H1 (cell line): ENCODE measurements around the gene MFAP4.

Experiments used
- BCL11A ChIP-seq, 2 experiments: IDR thresholded peaks; one replicate each; pipeline ENCODE4 v1.6.1; 2011; ENCODE audit warnings: low read depth in 2 of 2, low read length in 2 of 2, mild to moderate bottlenecking in 2 of 2
- EP300 ChIP-seq, 2 experiments: IDR thresholded peaks; 1 replicate in 1 of 2; 2 replicates in 1 of 2; pipeline ENCODE4 v1.6.1; 2011 to 2012; ENCODE audit warnings: low read depth in 2 of 2, low read length in 2 of 2, mild to moderate bottlenecking in 2 of 2, borderline replicate concordance in 1 of 2, inconsistent platforms in 1 of 2, moderate library complexity in 1 of 2
- GTF2F1 ChIP-seq: IDR thresholded peaks from 2 replicates; pipeline ENCODE4 v1.6.1; 2012; ENCODE audit warnings: low read depth, low read length, improper control_type of control experiment, borderline replicate concordance
- POLR2A ChIP-seq, 2 experiments: IDR thresholded peaks; 1 replicate in 1 of 2; 2 replicates in 1 of 2; pipeline ENCODE4 v1.6.1; 2011; ENCODE audit warnings: low read depth in 2 of 2, low read length in 2 of 2, mild to moderate bottlenecking in 2 of 2; ENCODE audit errors: control extremely low read depth in 1 of 2
- POLR2AphosphoS5 ChIP-seq: IDR thresholded peaks from 2 replicates; pipeline ENCODE4 v1.6.1; 2011; ENCODE audit warnings: low read depth, low read length
- RAD21 ChIP-seq, 2 experiments: IDR thresholded peaks in 1 of 2; conservative IDR thresholded peaks in 1 of 2; 2 replicates each; pipeline ENCODE4 v1.6.1; 2011; ENCODE audit warnings: low read depth in 2 of 2, low read length in 2 of 2, improper control_type of control experiment in 1 of 2, inconsistent platforms in 1 of 2, mild to moderate bottlenecking in 1 of 2, moderate library complexity in 1 of 2
- SIN3A ChIP-seq, 2 experiments: IDR thresholded peaks in 1 of 2; conservative IDR thresholded peaks in 1 of 2; 2 replicates each; pipeline ENCODE4 v1.6.1; 2011 to 2012; ENCODE audit warnings: low read length in 2 of 2, improper control_type of control experiment in 1 of 2, low read depth in 1 of 2, mild to moderate bottlenecking in 1 of 2
- SRF ChIP-seq: IDR thresholded peaks from 2 replicates; pipeline ENCODE4 v1.6.1; 2011; ENCODE audit warnings: mild to moderate bottlenecking, low read depth, low read length, moderate library complexity
- TAF1 ChIP-seq: IDR thresholded peaks from 2 replicates; pipeline ENCODE4 v1.6.1; 2011; ENCODE audit warnings: mild to moderate bottlenecking, low read depth, low read length
- TCF12 ChIP-seq: IDR thresholded peaks from 2 replicates; pipeline ENCODE4 v1.6.1; 2011; ENCODE audit warnings: low read depth, mild to moderate bottlenecking, low read length
- TF ChIP-seq, protein P1 (sequence below), 3 experiments: IDR thresholded peaks; 1 replicate in 2 of 3; 2 replicates in 1 of 3; pipeline versions ENCODE4 v1.5.1 to v1.6.1; 2011; ENCODE audit warnings: low read length in 3 of 3, mild to moderate bottlenecking in 3 of 3, inconsistent platforms in 2 of 3, low read depth in 1 of 3, moderate library complexity in 1 of 3; ENCODE audit not compliant: insufficient read depth in 1 of 3; ENCODE audit errors: control extremely low read depth in 1 of 3
- TF ChIP-seq, protein P2 (sequence below): IDR thresholded peaks from 2 replicates; pipeline ENCODE4 v1.6.1; 2011; ENCODE audit warnings: low read depth, mild to moderate bottlenecking, low read length; ENCODE audit not compliant: insufficient read depth

DNA sequence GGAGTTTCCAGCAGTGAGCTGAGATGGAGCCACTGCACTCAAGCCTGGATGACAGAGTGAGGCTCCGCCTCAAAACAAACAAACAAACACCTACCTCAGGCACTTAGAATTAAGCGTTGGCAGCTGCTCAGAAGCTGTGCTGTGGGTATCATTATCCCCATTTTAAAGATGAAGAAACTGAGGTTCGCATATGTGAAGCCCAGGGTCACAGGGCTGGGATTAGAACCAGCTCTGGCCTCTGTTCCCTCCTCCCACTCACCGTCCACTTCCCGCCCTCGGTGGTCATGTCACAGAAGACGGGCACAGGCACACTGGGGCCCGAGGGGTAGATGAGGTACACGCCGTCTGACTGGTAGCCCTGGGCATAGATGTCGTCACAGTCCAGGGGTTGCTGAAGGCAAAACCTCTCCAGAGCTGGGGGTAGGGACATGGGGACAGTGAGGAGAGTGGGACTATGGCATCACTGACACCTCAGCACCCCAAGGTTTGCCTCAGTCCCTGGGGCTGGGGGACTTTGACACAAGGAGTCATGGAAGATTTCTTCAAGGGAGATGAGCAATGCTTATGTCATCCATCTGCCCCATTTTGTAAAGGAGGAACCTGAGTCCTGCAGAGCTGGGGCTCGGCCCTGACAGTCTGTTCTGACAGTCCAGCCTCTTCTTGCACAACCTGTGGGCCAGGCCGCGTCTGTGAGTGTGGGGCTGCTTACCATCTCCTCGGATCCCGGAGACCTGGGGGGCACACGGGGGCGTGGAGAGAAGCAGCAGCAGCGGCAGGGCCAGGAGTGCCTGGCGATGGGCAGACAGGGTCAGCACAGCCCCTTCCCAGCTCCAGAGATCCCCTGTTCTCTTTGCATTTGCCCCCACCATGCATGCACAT lies 700 bp downstream of the MFAP4 start:
- TF ChIP-seq POLR2AphosphoS5 (0 out of 2 replicates have a peak, but pooled peaks have one; percentile 11), EP300 (IDR thresholded peaks at IDR 0.05; ENCODE audit: borderline replicate concordance in 1 of 2, low read depth in 2 of 2, low read length in 2 of 2) (no peak), SRF (no peak), BCL11A (IDR thresholded peaks at IDR 0.05; ENCODE audit: low read depth in 2 of 2, low read length in 2 of 2) (no peak), RAD21 (IDR thresholded peaks at IDR 0.05 in 1 of 2, conservative IDR thresholded peaks at IDR 0.05 in 1 of 2; ENCODE audit: low read depth in 2 of 2, low read length in 2 of 2) (no peak), GTF2F1 (no peak), TAF1 (no peak), POLR2A (IDR thresholded peaks at IDR 0.05; ENCODE audit: control extremely low read depth in 1 of 2, low read depth in 2 of 2, low read length in 2 of 2) (no peak), SIN3A (conservative IDR thresholded peaks at IDR 0.05 in 1 of 2, IDR thresholded peaks at IDR 0.05 in 1 of 2; ENCODE audit: low read depth in 1 of 2, low read length in 2 of 2) (no peak), TCF12 (no peak)
- TF ChIP-seq, protein P1, sequence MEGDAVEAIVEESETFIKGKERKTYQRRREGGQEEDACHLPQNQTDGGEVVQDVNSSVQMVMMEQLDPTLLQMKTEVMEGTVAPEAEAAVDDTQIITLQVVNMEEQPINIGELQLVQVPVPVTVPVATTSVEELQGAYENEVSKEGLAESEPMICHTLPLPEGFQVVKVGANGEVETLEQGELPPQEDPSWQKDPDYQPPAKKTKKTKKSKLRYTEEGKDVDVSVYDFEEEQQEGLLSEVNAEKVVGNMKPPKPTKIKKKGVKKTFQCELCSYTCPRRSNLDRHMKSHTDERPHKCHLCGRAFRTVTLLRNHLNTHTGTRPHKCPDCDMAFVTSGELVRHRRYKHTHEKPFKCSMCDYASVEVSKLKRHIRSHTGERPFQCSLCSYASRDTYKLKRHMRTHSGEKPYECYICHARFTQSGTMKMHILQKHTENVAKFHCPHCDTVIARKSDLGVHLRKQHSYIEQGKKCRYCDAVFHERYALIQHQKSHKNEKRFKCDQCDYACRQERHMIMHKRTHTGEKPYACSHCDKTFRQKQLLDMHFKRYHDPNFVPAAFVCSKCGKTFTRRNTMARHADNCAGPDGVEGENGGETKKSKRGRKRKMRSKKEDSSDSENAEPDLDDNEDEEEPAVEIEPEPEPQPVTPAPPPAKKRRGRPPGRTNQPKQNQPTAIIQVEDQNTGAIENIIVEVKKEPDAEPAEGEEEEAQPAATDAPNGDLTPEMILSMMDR (IDR thresholded peaks at IDR 0.05; ENCODE audit: control extremely low read depth in 1 of 3, insufficient read depth in 1 of 3, low read depth in 1 of 3, low read length in 3 of 3), result no peak
- TF ChIP-seq, protein P2, sequence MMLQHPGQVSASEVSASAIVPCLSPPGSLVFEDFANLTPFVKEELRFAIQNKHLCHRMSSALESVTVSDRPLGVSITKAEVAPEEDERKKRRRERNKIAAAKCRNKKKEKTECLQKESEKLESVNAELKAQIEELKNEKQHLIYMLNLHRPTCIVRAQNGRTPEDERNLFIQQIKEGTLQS, result no peak
